ENCODE data around the gene NR2E1. TPM values are rescaled to one million over a fixed set of nuclear protein-coding genes. Genes with fewer than 3 reads are reported as not detected.
A peak's percentile ranks its signal among the peaks of the same experiment; 100 is the strongest.

NR2E1 gene
- total and polyA plus RNA-seq, 2 experiments from 2014 or later = not detected

- ATAC-seq (peak; percentile 30; the same call in 2 of the 3 replicates), DNase-seq (ENCODE audit: low spot score) (no peak)
- no peaks in the 10 kb centered on the region for H4K20me1 ChIP-seq (replicated peaks; ENCODE audit: insufficient read depth)
- no peak overlapping the region; the same call in 1 of the 2 replicates for H3K4me2 ChIP-seq
- H3K9me2 ChIP-seq (ENCODE audit: insufficient read depth) = no peaks in the 10 kb centered on the region
- Mint-ChIP-seq H3K4me1 (peaks cover 7% of the 10 kb centered on the region; the same call in 2 of the 3 replicates), H3K9me3 (no peaks in the 10 kb centered on the region), H3K4me3 (no peak overlapping the region), H3K27me3 (ENCODE audit: insufficient read depth, low read depth, poor library complexity) (no peaks in the 10 kb centered on the region), H3K36me3 (ENCODE audit: low read depth) (no peaks in the 10 kb centered on the region), H3K27ac (no peak overlapping the region)
- no peak overlapping the region for H3K27ac ChIP-seq (ENCODE audit: low read depth)
- no peaks in the 10 kb centered on the region for H3K79me2 ChIP-seq (replicated peaks; ENCODE audit: insufficient read depth)
- no peaks in the 10 kb centered on the region for H3K27me3 ChIP-seq (ENCODE audit: insufficient read depth)
- H3F3A ChIP-seq (replicated peaks; ENCODE audit: low read depth) = no peaks in the 10 kb centered on the region
- TF ChIP-seq STAT1 (IDR thresholded peaks at IDR 0.05; ENCODE audit: unreplicated experiment) (no peak), CREB1 (CRISPR knock-in tag; IDR thresholded peaks at IDR 0.05; ENCODE audit: low read depth) (no peak), REST (IDR thresholded peaks at IDR 0.05; ENCODE audit: unreplicated experiment) (no peak), ZNF331 (CRISPR knock-in tag; IDR thresholded peaks at IDR 0.05; ENCODE audit: low read depth) (no peak), EZH2 (IDR thresholded peaks at IDR 0.05; ENCODE audit: low read depth, unreplicated experiment) (no peak), JUNB (IDR thresholded peaks at IDR 0.05; ENCODE audit: unreplicated experiment) (no peak), NANOG (IDR thresholded peaks at IDR 0.05; ENCODE audit: borderline replicate concordance) (no peak), ZNF114 (CRISPR knock-in tag; IDR thresholded peaks at IDR 0.05) (no peak), EZH2phosphoT487 (IDR thresholded peaks at IDR 0.05; ENCODE audit: unreplicated experiment) (no peak)
- TF ChIP-seq, protein P1, sequence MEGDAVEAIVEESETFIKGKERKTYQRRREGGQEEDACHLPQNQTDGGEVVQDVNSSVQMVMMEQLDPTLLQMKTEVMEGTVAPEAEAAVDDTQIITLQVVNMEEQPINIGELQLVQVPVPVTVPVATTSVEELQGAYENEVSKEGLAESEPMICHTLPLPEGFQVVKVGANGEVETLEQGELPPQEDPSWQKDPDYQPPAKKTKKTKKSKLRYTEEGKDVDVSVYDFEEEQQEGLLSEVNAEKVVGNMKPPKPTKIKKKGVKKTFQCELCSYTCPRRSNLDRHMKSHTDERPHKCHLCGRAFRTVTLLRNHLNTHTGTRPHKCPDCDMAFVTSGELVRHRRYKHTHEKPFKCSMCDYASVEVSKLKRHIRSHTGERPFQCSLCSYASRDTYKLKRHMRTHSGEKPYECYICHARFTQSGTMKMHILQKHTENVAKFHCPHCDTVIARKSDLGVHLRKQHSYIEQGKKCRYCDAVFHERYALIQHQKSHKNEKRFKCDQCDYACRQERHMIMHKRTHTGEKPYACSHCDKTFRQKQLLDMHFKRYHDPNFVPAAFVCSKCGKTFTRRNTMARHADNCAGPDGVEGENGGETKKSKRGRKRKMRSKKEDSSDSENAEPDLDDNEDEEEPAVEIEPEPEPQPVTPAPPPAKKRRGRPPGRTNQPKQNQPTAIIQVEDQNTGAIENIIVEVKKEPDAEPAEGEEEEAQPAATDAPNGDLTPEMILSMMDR (conservative IDR thresholded peaks at IDR 0.05; ENCODE audit: low read depth in 2 of 2) = no peak
- no peak overlapping the region for H2AFZ ChIP-seq
- H3K4me1 ChIP-seq (ENCODE audit: insufficient read depth) = no peaks in the 10 kb centered on the region; the same call in 1 of the 2 replicates
- no peaks in the 10 kb centered on the region for H3K36me3 ChIP-seq (ENCODE audit: insufficient read depth)
- no peak overlapping the region for H3K4me3 ChIP-seq
Observed at GRCh38 chr6:108207013-108207412, 41.2 kb downstream of the NR2E1 start.

GRCh38 chr6:108209738-108210137 is 43.9 kb downstream of the NR2E1 start:
- Histone ChIP-seq H3K27me3 (ENCODE audit: insufficient read depth) (no peaks in the 10 kb centered on the region), H4K20me1 (replicated peaks; ENCODE audit: insufficient read depth) (no peaks in the 10 kb centered on the region), H3K27ac (ENCODE audit: low read depth) (0 out of 2 replicates have a peak overlapping the region, but pooled peaks have one; percentile 14), H2AFZ (no peak overlapping the region), H3K36me3 (ENCODE audit: insufficient read depth) (no peaks in the 10 kb centered on the region), H3K4me3 (no peak overlapping the region), H3F3A (replicated peaks; ENCODE audit: low read depth) (no peaks in the 10 kb centered on the region), H3K4me2 (no peak overlapping the region), H3K79me2 (replicated peaks; ENCODE audit: insufficient read depth) (no peaks in the 10 kb centered on the region), H3K4me1 (ENCODE audit: insufficient read depth) (no peaks in the 10 kb centered on the region; the same call in 1 of the 2 replicates), H3K9me2 (ENCODE audit: insufficient read depth) (no peaks in the 10 kb centered on the region)
- Mint-ChIP-seq H3K36me3 (ENCODE audit: low read depth) (no peaks in the 10 kb centered on the region), H3K4me3 (no peak overlapping the region), H3K27me3 (ENCODE audit: insufficient read depth, low read depth, poor library complexity) (no peaks in the 10 kb centered on the region), H3K9me3 (no peaks in the 10 kb centered on the region), H3K4me1 (peaks cover 7% of the 10 kb centered on the region; the same call in 2 of the 3 replicates), H3K27ac (no peak overlapping the region)
- ATAC-seq (no peak), DNase-seq (ENCODE audit: low spot score) (no peak)
- TF ChIP-seq CREB1 (CRISPR knock-in tag; IDR thresholded peaks at IDR 0.05; ENCODE audit: low read depth) (no peak), ZNF331 (CRISPR knock-in tag; IDR thresholded peaks at IDR 0.05; ENCODE audit: low read depth) (no peak)
